ENCODE data around the gene CYP39A1.

Gene CYP39A1

DNA sequence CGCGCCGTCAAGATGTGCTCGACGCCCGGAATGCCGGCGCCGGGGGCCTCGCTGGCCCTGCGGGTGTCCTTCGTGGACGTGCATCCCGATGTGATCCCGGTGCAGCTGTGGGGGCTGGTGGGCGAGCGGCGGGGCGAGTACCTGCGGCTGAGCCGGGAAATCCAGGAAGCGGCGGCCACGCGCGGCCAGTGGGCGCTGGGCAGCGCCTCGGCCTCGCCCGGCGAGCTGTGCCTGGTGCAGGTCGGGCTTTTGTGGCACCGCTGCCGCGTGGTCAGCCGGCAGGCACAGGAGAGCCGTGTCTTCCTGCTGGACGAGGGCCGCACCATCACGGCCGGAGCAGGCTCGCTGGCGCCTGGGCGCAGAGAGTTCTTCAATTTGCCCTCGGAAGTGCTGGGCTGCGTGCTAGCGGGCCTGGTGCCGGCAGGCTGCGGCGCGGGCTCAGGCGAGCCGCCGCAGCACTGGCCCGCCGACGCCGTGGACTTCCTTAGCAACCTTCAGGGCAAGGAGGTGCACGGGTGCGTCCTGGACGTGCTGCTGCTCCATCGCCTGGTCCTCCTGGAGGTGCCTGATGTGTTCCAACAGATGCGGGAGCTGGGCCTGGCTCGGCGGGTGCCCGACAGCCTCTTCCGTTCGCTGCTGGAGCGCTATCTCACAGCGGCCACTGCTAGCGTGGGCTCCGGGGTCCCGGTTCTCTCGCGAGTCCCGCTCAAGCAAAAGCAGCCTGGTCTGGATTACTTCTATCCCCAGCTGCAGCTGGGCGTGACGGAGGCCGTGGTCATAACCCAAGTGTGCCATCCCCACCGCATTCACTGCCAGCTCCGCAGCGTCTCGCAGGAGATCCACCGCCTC lies 35.7 kb upstream of the CYP39A1 start:
- H3K4me3 ChIP-seq (ENCODE audit: low read depth, low read length), result no peak overlapping the region
- no peak for DNase-seq (ENCODE audit: low read depth, low spot score)
- in situ Hi-C loops (cut with HindIII; ENCODE audit: low sequenced_read_pairs), result no loop called here
- TF ChIP-seq, protein P1, sequence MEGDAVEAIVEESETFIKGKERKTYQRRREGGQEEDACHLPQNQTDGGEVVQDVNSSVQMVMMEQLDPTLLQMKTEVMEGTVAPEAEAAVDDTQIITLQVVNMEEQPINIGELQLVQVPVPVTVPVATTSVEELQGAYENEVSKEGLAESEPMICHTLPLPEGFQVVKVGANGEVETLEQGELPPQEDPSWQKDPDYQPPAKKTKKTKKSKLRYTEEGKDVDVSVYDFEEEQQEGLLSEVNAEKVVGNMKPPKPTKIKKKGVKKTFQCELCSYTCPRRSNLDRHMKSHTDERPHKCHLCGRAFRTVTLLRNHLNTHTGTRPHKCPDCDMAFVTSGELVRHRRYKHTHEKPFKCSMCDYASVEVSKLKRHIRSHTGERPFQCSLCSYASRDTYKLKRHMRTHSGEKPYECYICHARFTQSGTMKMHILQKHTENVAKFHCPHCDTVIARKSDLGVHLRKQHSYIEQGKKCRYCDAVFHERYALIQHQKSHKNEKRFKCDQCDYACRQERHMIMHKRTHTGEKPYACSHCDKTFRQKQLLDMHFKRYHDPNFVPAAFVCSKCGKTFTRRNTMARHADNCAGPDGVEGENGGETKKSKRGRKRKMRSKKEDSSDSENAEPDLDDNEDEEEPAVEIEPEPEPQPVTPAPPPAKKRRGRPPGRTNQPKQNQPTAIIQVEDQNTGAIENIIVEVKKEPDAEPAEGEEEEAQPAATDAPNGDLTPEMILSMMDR (IDR thresholded peaks at IDR 0.05; ENCODE audit: low read depth, low read length), result no peak

DNA sequence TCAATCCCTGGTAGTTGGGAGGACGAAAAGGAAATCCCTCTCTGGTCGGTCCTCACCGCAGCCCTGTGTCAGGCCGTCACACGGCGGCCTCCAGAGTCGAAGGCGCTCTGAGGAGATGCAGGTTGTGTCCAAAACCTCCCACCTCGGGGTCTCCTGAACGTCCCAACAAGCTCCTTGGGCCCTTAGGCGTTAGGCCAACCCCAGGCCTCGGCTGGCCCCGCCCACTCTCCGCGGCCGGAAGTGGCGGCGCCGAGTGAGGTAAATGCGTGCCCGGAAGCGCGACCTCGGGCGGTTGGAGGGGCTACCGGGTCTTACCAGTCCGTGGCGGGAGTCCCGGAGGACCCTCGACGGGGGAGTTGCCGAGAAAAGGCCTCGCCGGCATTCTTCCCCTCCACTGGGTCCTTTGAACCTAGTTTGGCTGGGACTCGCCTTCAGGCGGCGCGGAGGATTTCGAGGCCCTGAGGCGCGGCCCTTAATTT lies 35.0 kb upstream of the CYP39A1 start, which contains the start of gene TDRD6:
TSS of gene TDRD6 (plus strand) at position 267 of the 479 bp plus-strand sequence. CDS start 244 bp downstream, outside the sequence.
- TF ChIP-seq, protein P1 (IDR thresholded peaks at IDR 0.05; ENCODE audit: low read depth, low read length), result no peak
- in situ Hi-C loops (cut with HindIII; ENCODE audit: low sequenced_read_pairs), result no loop called here
- no peak for DNase-seq (ENCODE audit: low read depth, low spot score)
- H3K4me3 ChIP-seq (ENCODE audit: low read depth, low read length), result no peak within 1 kb of the TSS

- peak; percentile 51 for DNase-seq (ENCODE audit: low read depth, low spot score)
- TF ChIP-seq, protein P1 (IDR thresholded peaks at IDR 0.05; ENCODE audit: low read depth, low read length), result no peak
- H3K4me3 ChIP-seq (ENCODE audit: low read depth, low read length), result no peak overlapping the region
- in situ Hi-C loops (cut with HindIII; ENCODE audit: low sequenced_read_pairs), result no loop called here
These were observed 32.2 kb upstream of the CYP39A1 start for GRCh38 chr6:46684771-46685170.

- DNase-seq (ENCODE audit: low read depth, low spot score), result no peak
- TF ChIP-seq, protein P1 (IDR thresholded peaks at IDR 0.05; ENCODE audit: low read depth, low read length), result peak; percentile 44
- in situ Hi-C loops (cut with HindIII; ENCODE audit: low sequenced_read_pairs), result no loop called here
- no peak overlapping the region for H3K4me3 ChIP-seq (ENCODE audit: low read depth, low read length)
These were observed 24.7 kb upstream of the CYP39A1 start for GRCh38 chr6:46677314-46677654.

DNA sequence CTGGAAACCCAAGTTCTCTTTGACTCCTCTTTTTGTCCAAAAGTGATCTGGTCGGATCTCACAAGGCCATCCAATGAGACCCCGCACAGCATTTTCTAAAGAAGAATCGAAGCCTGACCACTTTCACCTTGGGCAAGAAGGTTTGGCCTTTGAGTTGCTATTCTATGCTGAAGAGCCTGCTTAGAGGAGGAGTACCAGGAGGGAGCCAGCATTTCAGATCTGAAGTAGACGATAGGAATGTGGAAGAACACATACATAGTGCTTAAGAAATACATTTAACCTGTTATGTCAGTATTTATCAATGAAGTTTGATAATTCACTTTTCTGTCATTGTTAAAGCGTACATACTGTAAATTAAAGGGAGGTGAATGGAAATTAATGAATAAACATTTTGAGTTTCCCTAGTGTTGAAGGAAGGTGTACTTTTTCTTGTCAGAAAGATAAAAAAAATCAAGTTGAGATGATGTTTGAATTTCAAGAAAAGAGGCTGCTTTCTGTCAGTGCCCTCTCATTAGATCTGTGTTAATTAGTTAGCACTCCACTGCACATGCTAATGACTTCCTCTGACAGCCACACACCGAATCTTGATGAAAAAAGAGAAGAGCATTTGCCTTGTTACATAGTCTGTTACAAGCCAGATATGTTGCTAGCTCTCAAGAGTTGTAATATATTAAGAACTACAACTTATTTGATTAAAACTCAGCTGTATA lies 24.1 kb upstream of the CYP39A1 start:
- TF ChIP-seq, protein P1 (IDR thresholded peaks at IDR 0.05; ENCODE audit: low read depth, low read length), result no peak
- in situ Hi-C loops (cut with HindIII; ENCODE audit: low sequenced_read_pairs), result no loop called here
- no peak for DNase-seq (ENCODE audit: low read depth, low spot score)
- H3K4me3 ChIP-seq (ENCODE audit: low read depth, low read length), result no peak overlapping the region

GRCh38 chr6:46674410-46674809 lies 21.8 kb upstream of the CYP39A1 start:
- no peak overlapping the region for H3K4me3 ChIP-seq (ENCODE audit: low read depth, low read length)
- DNase-seq (ENCODE audit: low read depth, low spot score), result no peak
- in situ Hi-C loops (cut with HindIII; ENCODE audit: low sequenced_read_pairs), result no loop called here
- TF ChIP-seq, protein P1 (IDR thresholded peaks at IDR 0.05; ENCODE audit: low read depth, low read length), result no peak
